H1 (cell line): ENCODE data around the gene AMZ1.

Experiments used
- EZH2 ChIP-seq: fragments of 200-600 bp; sonication (generic); IDR thresholded peaks from 2 replicates; pipeline ENCODE4 v1.7.1; 2012; ENCODE audit warnings: low read depth, mild to moderate bottlenecking, moderate library complexity, low read length, inconsistent platforms; ENCODE audit not compliant: severe bottlenecking
- JUN ChIP-seq: IDR thresholded peaks from 2 replicates; pipeline ENCODE4 v1.6.1; 2011; ENCODE audit warnings: low read depth, mild to moderate bottlenecking, improper control_type of control experiment, low read length
- NRF1 ChIP-seq: IDR thresholded peaks from 2 replicates; pipeline ENCODE4 v1.6.1; 2011; ENCODE audit warnings: mild to moderate bottlenecking, low read depth, low read length, improper control_type of control experiment
- POLR2A ChIP-seq, 2 experiments: IDR thresholded peaks; 1 replicate in 1 of 2; 2 replicates in 1 of 2; pipeline ENCODE4 v1.6.1; 2011; ENCODE audit warnings: low read depth in 2 of 2, low read length in 2 of 2, mild to moderate bottlenecking in 2 of 2; ENCODE audit errors: control extremely low read depth in 1 of 2
- RAD21 ChIP-seq, 2 experiments: IDR thresholded peaks in 1 of 2; conservative IDR thresholded peaks in 1 of 2; 2 replicates each; pipeline ENCODE4 v1.6.1; 2011; ENCODE audit warnings: low read depth in 2 of 2, low read length in 2 of 2, improper control_type of control experiment in 1 of 2, inconsistent platforms in 1 of 2, mild to moderate bottlenecking in 1 of 2, moderate library complexity in 1 of 2
- YY1 ChIP-seq: IDR thresholded peaks from 2 replicates; pipeline ENCODE4 v1.6.1; 2011; ENCODE audit warnings: low read depth, mild to moderate bottlenecking, low read length
- TF ChIP-seq, protein P1 (sequence below), 3 experiments: IDR thresholded peaks; 1 replicate in 2 of 3; 2 replicates in 1 of 3; pipeline versions ENCODE4 v1.5.1 to v1.6.1; 2011; ENCODE audit warnings: low read length in 3 of 3, mild to moderate bottlenecking in 3 of 3, inconsistent platforms in 2 of 3, low read depth in 1 of 3, moderate library complexity in 1 of 3; ENCODE audit not compliant: insufficient read depth in 1 of 3; ENCODE audit errors: control extremely low read depth in 1 of 3
- TF ChIP-seq, protein P2 (sequence below): IDR thresholded peaks from 2 replicates; pipeline ENCODE4 v1.6.1; 2012; ENCODE audit warnings: inconsistent platforms

DNA sequence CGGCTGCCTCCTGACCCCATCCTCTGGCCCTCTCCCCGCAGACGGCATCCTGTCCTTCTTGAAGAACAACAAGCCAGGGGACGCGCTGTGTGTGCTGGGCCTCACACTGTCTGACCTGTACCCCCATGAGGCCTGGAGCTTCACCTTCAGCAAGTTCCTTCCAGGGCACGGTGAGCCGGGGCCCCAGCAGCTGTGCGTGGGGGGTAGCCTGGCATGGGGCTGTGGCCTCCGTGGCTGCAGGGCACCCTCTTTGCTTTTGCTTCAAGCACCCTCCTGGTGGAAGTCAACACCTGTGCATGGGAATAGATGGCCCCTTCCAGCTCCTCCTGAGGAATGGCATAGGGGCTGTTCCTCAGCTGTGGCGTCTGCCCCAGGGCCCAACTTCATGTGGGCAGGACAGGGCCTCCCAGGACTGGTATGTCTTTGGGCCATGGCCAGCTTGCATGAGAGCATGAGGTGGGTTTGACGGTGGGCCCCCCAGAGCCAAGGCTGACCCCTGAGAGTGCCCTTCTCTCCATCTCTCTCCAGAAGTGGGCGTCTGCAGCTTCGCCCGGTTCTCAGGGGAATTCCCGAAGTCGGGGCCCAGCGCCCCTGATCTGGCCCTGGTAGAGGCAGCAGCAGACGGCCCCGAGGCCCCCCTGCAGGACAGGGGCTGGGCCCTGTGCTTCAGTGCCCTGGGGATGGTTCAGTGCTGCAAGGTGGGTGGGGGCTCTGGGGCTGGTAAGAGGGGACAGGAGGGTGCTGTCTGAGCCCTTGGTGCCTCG is 20.7 kb downstream of the AMZ1 start:
- TF ChIP-seq, protein P1, sequence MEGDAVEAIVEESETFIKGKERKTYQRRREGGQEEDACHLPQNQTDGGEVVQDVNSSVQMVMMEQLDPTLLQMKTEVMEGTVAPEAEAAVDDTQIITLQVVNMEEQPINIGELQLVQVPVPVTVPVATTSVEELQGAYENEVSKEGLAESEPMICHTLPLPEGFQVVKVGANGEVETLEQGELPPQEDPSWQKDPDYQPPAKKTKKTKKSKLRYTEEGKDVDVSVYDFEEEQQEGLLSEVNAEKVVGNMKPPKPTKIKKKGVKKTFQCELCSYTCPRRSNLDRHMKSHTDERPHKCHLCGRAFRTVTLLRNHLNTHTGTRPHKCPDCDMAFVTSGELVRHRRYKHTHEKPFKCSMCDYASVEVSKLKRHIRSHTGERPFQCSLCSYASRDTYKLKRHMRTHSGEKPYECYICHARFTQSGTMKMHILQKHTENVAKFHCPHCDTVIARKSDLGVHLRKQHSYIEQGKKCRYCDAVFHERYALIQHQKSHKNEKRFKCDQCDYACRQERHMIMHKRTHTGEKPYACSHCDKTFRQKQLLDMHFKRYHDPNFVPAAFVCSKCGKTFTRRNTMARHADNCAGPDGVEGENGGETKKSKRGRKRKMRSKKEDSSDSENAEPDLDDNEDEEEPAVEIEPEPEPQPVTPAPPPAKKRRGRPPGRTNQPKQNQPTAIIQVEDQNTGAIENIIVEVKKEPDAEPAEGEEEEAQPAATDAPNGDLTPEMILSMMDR (IDR thresholded peaks at IDR 0.05; ENCODE audit: control extremely low read depth in 1 of 3, insufficient read depth in 1 of 3, low read depth in 1 of 3, low read length in 3 of 3) = no peak
- TF ChIP-seq, protein P2, sequence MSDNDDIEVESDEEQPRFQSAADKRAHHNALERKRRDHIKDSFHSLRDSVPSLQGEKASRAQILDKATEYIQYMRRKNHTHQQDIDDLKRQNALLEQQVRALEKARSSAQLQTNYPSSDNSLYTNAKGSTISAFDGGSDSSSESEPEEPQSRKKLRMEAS = no peak
- TF ChIP-seq YY1 (no peak), POLR2A (IDR thresholded peaks at IDR 0.05; ENCODE audit: control extremely low read depth in 1 of 2, low read depth in 2 of 2, low read length in 2 of 2) (no peak), RAD21 (IDR thresholded peaks at IDR 0.05 in 1 of 2, conservative IDR thresholded peaks at IDR 0.05 in 1 of 2; ENCODE audit: low read depth in 2 of 2, low read length in 2 of 2) (no peak), NRF1 (no peak), EZH2 (no peak), JUN (no peak)
